ENCODE measurements around the gene TRAF2. TPM values are rescaled to one million over a fixed set of nuclear protein-coding genes. Genes with fewer than 3 reads are reported as not detected.

TRAF2 gene
- total and polyA plus RNA-seq, 9 of the 15 experiments (the other 6 are each of a cell fraction or from before 2014, with no cell fraction given) = 0.24 to 45.2 (median 18.0) TPM

DNA sequence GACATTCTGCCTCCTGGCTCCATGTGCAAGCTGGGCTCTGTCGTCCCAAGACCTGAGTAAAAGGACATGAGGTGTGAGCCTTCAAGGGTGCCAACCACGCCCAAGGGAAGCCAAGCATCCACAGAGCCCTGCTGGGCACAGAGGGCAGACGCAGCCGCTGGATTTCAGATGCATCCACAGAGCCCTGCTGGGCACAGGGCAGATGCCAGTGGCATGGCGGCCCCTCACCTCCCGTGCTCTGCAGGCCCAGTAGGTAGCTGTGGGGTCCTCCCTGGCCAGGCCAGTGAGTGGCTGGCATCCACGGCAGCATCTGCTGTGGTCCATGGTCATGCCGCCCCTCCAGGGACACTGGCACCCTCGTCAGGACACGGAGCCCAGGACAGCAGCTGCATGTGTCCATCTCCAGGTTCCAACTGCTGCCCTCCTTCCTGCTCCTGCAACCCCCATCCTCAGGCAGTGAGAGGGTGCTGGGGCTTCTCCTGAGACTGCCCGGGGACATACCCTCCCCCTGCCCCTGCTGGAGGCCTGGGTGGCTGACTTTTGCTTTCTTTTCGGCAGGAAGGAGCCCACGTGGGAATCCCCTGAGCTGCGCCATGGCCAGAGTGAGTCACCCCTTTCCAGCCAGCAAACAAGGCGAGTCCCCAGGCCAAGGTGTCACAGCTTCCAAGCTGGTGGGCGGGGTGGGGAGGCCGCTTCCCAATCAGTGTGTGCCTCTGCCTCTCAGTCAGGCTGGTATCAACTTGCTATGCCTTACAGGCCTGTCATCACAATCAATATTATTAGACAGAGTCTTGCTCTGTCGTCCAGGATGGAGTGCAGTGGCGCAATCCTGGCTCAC lies 4.0 kb upstream of the TRAF2 start (continued):
- TF ChIP-seq CEBPG (CRISPR knock-in tag; IDR thresholded peaks at IDR 0.05) = peak; percentile 73
- 0 out of 4 replicates have a peak, but pooled peaks of 1 of the 2 experiments have one; percentile 46 for TF ChIP-seq CEBPG (tag; conservative IDR thresholded peaks at IDR 0.05 in 1 of 2, IDR thresholded peaks at IDR 0.05 in 1 of 2)
- TF ChIP-seq HDAC6 (IDR thresholded peaks at IDR 0.05; ENCODE audit: low read depth, low read length) = no peak
- TF ChIP-seq MEF2A (IDR thresholded peaks at IDR 0.05; ENCODE audit: control insufficient read depth, low read depth, low read length) = no peak
- TF ChIP-seq, protein P1, sequence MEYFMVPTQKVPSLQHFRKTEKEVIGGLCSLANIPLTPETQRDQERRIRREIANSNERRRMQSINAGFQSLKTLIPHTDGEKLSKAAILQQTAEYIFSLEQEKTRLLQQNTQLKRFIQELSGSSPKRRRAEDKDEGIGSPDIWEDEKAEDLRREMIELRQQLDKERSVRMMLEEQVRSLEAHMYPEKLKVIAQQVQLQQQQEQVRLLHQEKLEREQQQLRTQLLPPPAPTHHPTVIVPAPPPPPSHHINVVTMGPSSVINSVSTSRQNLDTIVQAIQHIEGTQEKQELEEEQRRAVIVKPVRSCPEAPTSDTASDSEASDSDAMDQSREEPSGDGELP (CRISPR knock-in tag; IDR thresholded peaks at IDR 0.05; ENCODE audit: borderline replicate concordance) = peak; percentile 72; the same call in 1 of the 2 replicates
- TF ChIP-seq, protein P2, sequence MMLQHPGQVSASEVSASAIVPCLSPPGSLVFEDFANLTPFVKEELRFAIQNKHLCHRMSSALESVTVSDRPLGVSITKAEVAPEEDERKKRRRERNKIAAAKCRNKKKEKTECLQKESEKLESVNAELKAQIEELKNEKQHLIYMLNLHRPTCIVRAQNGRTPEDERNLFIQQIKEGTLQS (IDR thresholded peaks at IDR 0.05) = peak; percentile 93
- TF ChIP-seq, protein P2 (CRISPR knock-in tag; conservative IDR thresholded peaks at IDR 0.05) = peak; percentile 70; the same call in 1 of the 2 replicates
